ENCODE data around the gene RSAD2.
"Not testable (repeated sequence)": the region's sequence is repeated elsewhere in the genome, so short reads cannot be mapped to it uniquely, and the experiment has no call there.

The RSAD2 gene

DNA sequence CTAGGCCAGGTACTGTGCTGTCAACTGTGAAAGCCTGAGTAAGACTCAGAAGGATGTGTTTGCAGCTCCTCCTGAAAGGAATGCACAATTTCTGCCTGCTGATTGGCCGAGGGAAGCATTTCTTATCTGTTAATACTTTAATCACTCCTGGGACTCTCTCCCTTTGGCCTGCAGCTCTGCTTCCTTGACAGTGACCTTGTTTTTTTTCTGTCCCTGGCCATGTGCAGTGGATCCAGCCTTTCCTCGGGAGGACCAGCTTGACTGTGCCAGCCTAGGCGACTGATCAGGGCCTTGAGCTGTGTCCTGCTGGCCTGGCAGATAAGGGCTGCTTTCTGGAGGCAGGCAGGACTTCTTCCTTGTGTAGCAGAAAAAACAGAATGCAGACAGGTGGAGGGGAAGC is 49.6 kb downstream of the RSAD2 start:
- no peak for DNase-seq (ENCODE audit: low spot score)

DNA sequence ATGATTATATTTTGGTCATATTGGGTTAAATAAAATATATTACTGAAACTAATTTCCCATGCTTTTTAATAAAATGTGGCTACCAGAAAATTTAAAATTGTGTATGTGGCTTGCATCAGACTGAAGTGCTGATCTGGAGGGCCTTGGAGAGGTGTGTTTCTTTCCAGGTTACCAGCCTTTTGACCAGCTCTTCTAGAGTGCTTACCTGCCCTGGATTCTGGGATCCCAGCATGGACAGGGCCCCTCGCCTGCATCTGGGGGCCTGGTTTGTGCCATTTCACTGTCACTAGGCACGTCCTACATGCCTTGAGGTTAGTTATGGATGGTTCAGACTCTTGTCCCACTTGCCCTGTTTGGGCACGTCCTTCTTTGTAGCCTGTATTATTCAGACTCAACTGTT is 50.2 kb downstream of the RSAD2 start:
- DNase-seq (ENCODE audit: low spot score) = no peak

- no peak for DNase-seq (ENCODE audit: low spot score)
These were observed 50.9 kb downstream of the RSAD2 start for GRCh38 chr2:6928452-6928851.

GRCh38 chr2:6929196-6929819 is 51.7 kb downstream of the RSAD2 start:
- DNase-seq (ENCODE audit: low spot score) = no peak

DNA sequence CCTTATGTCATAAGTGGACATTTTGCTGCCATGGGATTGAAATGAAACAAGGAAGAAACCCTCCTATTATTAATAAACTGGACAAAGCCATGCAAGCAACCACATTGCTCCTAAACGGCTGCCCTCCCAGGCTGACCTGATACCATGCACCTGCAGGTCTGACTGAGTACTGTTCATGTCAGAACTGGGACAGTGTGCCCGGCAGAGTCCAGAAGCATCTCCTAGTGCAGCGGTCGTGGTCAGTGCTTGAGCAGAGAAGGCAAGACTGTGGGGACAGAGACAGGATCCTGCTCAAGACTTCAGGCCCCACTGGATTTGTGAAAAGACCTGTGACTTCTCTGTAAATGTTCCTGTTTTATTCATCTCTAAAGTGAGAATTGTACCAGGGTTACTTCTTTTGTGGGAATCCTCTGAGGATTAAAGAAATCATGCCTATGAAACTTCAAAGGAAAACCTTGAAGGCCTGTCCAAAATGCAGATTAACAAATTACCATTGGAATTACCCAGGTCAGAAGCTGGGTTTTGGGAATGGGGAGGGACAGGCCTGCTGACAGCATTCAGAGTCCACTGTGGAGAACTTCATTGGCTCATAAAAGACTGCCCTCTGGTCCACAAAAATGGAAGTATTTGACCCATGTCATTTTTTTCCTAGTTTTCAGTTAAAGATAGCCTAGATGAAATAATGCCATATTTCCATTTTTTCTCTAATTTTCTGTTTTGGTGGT is 53.5 kb downstream of the RSAD2 start:
- no peak for DNase-seq (ENCODE audit: low spot score)

DNA sequence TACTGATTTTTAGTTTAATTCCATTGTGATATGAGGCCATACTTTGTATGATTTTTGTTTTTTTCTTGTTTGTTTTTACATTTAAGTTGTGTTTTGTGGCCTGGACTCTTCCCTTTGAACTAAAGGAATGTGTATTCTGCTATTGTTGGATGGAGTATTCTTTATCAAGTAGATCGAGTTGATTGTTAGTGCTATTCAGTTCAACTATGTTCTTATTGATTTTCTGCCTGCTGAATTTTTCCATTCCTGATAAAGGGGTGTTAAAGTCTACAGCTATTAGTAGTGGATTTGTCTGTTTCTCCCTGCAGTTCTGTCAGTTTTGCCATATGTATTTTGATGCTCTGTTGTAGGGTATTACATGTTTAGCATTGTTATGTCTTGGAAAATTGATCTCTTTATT is 54.2 kb downstream of the RSAD2 start:
- DNase-seq (ENCODE audit: low spot score) = no peak

GRCh38 chr2:6932206-6932605 is 54.6 kb downstream of the RSAD2 start:
- no peak for DNase-seq (ENCODE audit: low spot score)

DNA sequence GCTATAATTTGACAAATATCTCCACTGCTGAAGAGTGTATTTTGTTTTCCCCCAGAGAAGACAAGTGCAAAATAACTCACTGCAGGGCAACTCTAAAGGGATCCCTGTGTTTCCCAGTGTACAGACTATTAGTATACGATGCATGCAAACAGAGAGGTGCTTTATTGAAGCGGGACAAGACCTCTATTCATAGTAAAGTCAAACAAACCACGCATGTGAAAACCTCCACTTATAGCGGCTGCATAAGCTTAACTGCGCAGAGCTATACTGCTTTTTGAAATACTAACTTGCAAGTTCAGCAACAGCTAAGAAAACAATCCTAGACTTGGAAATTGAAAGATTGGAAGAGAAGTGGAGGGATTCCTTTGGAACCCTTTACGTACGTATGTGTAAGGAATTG is 55.3 kb downstream of the RSAD2 start:
- DNase-seq (ENCODE audit: low spot score) = no peak

DNA sequence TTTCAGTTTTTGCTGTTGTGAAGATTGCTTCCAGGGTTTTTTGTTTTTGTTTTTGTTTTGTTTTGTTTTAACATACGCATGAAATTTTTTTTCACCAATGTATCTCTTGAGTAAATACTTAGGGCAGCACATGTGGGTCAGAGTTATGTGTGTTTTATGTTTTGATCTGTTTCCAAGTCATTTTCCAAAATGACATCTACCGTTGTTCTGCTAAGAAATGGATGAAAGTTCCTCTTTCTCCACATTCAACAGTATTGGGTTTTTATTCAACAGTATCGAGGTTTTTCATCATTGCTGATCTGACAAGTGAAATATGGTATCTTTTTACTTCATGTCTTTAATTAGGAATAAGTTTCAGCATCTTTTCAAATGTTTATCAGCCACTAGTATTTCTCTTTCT is 56.3 kb downstream of the RSAD2 start:
- no peak for DNase-seq (ENCODE audit: low spot score)

- no peak for DNase-seq (ENCODE audit: low spot score)
These were observed 56.8 kb downstream of the RSAD2 start for GRCh38 chr2:6934345-6934744.

DNA sequence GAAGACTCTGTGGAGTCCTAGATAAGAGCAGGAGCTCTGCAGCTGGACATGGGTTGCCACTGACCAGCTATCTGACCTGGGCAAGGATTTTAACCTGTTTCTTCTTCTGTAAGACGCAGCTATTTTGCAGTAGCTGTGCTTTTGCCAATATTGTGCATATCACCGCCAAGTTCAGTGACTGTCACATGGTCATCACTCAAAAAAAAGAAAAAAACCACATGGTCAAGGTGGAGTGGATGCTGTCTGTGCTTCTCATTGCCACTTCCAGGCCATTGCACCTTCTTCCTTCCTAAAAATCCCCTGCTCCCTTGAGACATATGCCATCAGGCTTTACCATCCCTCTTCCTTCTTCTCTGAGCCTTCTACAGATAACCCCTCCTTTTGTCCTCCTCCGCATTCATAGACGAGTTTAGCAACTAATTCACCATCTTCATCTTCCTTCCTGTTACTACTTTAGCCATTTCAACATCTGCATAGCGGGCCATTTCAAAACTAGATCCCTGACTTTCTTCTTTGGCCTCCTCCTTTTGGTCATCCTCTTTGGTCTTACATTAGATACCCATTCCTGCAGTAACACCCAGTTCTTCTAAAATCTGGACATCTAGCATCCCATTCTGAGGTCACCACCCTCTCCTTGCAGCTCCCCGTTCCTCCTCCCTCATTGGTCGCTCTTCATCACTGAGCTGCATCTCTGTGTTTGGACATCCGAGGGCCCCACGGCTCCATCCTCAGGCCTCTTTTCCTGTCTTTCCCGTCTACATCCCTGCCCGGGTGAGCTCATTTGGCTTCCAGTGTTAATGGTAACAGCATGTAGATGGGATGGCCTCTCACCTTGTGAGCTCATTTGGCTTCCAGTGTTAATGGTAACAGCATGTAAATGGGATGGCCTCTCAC is 57.4 kb downstream of the RSAD2 start:
- no peak for DNase-seq (ENCODE audit: low spot score)

GRCh38 chr2:6935652-6936020 is 58.1 kb downstream of the RSAD2 start:
- DNase-seq (ENCODE audit: low spot score) = not testable (repeated sequence)

GRCh38 chr2:6937157-6937556 is 59.6 kb downstream of the RSAD2 start:
- DNase-seq (ENCODE audit: low spot score) = no peak

GRCh38 chr2:6937582-6937981 is 60.0 kb downstream of the RSAD2 start:
- DNase-seq (ENCODE audit: low spot score) = no peak

- DNase-seq (ENCODE audit: low spot score) = no peak
These were observed 61.5 kb downstream of the RSAD2 start for GRCh38 chr2:6939071-6939470.

- DNase-seq (ENCODE audit: low spot score) = no peak
These were observed 63.2 kb downstream of the RSAD2 start for GRCh38 chr2:6940820-6941219.

DNA sequence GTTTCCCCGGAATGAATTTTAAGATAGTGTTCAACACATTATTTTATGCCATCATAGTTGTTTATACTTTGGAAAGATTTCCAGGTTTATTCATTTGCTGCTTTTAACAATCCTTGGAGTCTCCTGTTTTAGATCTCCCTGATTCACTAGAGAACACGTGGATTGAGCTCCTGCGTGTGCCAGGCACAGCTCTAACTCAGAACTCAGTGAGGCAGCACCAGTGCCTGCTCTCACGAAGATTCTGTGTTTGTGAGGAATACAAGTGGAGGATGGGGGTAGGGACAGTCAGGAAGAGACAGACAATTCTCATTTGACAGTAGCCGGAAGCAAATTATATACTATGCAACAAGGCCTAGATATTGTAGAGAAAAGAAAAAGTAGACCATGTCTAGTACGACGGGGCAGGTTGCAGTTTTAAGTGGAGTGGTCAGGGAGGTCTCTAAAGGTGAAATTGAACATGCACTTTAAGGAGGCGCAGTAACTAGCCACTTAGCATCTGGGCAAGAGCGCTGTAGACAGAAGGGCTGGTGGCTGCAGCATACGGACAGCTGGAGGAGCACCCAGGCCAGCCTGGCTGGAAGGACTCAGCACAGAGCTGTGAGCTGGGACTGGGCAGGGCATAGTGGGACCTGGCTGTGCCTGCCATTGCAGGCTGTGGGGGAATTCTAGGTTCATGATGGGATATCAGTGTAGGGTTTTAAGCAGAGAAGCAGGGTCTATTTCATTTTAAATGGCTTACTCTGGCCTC is 63.9 kb downstream of the RSAD2 start:
- no peak for DNase-seq (ENCODE audit: low spot score)

DNA sequence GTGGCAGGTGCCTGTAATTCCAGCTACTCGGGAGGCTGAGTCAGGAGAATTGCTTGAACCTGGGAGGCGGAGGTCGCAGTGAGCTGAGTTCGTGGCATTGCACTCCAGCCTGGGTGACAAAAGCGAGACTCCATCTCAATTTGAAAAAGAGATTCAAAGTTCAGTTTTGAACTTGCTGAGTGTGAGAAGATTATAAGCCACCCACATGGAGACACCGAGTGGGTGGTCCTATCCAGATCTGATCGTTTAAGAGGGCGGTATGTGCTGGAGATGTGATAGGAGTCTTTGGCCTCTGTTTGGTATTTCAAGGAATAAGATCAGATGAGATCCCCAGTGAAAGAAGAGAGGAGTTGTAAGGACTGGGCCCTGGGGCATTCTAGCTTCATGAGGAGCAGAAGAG is 65.3 kb downstream of the RSAD2 start:
- no peak for DNase-seq (ENCODE audit: low spot score)

DNA sequence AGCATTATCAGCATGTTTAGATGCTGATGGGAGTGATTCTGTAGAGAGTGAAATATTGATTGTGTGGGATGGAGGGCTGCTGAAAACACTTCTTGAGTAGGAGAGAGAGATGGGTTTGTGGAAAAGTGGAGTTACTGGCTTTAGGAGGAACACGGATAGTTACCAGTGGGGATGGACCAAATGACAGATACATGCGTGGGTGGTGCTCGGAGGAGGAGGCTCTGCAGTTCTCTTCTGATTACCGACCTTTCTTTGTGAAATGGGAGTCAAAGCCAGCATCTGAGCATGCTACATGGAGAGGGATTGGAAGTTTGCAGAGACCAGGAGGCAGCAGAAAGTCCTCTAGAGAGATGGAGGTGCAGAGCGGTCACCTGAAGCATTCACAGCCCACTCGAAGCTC is 65.9 kb downstream of the RSAD2 start:
- DNase-seq (ENCODE audit: low spot score) = no peak

DNA sequence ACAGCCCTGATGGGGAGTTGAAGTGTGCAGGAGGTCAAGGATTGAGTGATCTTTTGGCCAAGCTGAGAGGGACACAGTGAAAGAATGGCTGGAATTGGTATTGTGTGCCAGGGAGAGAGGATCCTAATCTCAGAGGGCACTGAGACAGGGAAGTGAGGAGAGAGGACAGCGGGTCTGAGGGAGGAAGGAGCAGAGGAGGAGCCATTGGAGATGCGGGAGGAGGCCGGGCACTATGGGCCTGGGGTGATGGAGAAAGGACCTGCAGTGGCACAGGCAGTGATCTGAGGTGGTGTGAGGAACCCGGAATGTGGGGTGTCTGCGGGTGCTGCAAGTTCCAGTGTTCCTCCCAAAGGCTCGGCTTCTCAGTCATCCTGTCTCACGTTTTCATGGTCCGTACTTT is 66.4 kb downstream of the RSAD2 start:
- no peak for DNase-seq (ENCODE audit: low spot score)

DNA sequence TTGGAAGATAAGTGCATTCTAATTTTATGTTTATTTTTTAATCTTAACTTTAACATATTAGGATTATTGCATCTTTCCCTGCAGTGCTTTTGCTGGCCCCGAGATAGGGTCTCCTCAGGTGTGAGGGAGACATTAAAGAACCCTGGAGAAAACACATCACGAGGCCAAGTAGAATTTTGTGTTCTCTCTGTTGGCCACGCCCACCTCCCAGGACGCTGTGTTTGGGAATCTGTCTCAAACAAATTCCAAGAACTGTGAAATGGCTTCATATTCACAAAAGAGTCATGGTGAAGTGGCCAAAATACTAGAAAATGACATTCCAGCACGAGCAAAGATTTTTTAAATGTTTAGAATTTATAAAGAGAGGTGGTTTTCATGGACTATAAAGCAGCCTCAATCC is 67.0 kb downstream of the RSAD2 start:
- no peak for DNase-seq (ENCODE audit: low spot score)

DNA sequence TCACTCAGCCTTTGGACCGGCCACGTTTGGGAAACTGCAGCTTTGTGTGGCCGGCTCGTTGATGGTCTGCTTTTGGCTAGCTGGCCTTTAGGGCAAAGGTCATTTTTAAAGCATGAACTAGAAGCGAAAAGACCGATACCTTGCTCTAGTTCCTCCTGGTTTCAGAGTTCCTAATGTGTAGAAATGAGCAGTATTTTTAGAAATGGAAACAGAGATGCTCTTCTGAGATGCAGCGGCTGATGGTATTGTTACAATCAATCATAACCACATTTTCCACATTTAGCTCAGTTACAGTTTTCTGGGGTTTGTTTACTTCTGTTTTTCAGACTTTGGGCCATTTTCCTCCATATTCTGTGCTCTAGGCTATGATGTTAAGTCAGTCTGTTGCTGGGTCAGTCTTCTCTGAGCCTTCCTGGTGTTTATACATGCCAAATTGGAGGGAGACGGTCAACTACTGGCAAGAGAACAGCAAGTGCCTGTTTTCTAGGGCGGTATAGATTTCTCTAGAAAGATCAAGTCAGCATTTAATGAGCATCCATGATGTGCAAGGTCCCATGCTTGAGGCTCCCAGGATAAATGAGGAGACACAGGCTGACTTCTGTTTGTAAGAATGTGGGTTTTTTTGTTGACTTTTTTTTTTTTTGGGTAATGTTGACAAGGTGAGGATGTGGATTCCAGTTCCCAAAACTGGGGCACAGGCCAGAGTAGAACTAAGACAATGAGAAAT is 67.7 kb downstream of the RSAD2 start:
- DNase-seq (ENCODE audit: low spot score) = no peak
